Measurements from ENCODE around the gene PPT2. TPM values are rescaled to one million over a fixed set of nuclear protein-coding genes. Genes with fewer than 3 reads are reported as not detected.

The PPT2 gene
- total RNA-seq, 4 donors from 2014 or later, result 13.1 to 80.0 (median 28.1) TPM

- no peak overlapping the region for H3K4me3 ChIP-seq
- intact Hi-C loops (cut with DNase I; ENCODE audit: low total_unique reads), result no loop called here
- H3K36me3 ChIP-seq, result no peaks in the 10 kb centered on the region
- no peaks in the 10 kb centered on the region for H3K27me3 ChIP-seq
- no peaks in the 10 kb centered on the region for H3K9me3 ChIP-seq
- no peak for DNase-seq
- WGBS, 2 donors (ENCODE audit: low coverage in 1 of 2), result 91% methylated on average over 17 of the region's 17 CpGs; no CpG with 5 or more reads in 1 of the 2 donors
- H3K4me1 ChIP-seq, result peaks cover 5 to 18% (median 12%) of the 10 kb centered on the region in 4 donors
- in situ Hi-C loops (cut with MboI; ENCODE audit: low pct_ligation_motif_present in 1 of 4, low pct_unique_long_range_greater_than_20kb in 1 of 4, low sequenced_read_pairs in 3 of 4), result no loop called here
- TF ChIP-seq POLR2A (IDR thresholded peaks at IDR 0.05) (no peak), POLR2AphosphoS5 (IDR thresholded peaks at IDR 0.05) (no peak), CTCF (IDR thresholded peaks at IDR 0.05) (no peak), EP300 (IDR thresholded peaks at IDR 0.05; ENCODE audit: low read depth) (no peak)
- no peak overlapping the region for H3K27ac ChIP-seq
Measured at GRCh38 chr6:32198866-32199265, 44.9 kb downstream of the PPT2 start.

- no peak overlapping the region for H3K27ac ChIP-seq
- TF ChIP-seq EP300 (IDR thresholded peaks at IDR 0.05; ENCODE audit: low read depth), result no peak
- TF ChIP-seq POLR2AphosphoS5 (IDR thresholded peaks at IDR 0.05), result no peak
- TF ChIP-seq CTCF (IDR thresholded peaks at IDR 0.05), result no peak
- intact Hi-C loops (cut with DNase I; ENCODE audit: low total_unique reads) (no loop called here), in situ Hi-C loops (cut with MboI; ENCODE audit: low pct_ligation_motif_present in 1 of 4, low pct_unique_long_range_greater_than_20kb in 1 of 4, low sequenced_read_pairs in 3 of 4) (no loop called here)
- no peaks in the 10 kb centered on the region for H3K27me3 ChIP-seq
- H3K36me3 ChIP-seq, result no peaks in the 10 kb centered on the region
- DNase-seq, result no peak
- WGBS, 2 donors (ENCODE audit: low coverage in 1 of 2), result 78% methylated on average over 13 of the region's 13 CpGs; no CpG with 5 or more reads in 1 of the 2 donors
- H3K9me3 ChIP-seq, result no peaks in the 10 kb centered on the region
- peaks cover 0 to 12% (median 8%) of the 10 kb centered on the region in 4 donors for H3K4me1 ChIP-seq
- no peak overlapping the region for H3K4me3 ChIP-seq
Measured at GRCh38 chr6:32200711-32201475, 47.0 kb downstream of the PPT2 start.

GRCh38 chr6:32202186-32202585 is 48.2 kb downstream of the PPT2 start:
- no peak for DNase-seq
- no peaks in the 10 kb centered on the region for H3K27me3 ChIP-seq

More at GRCh38 chr6:32202186-32202585, 48.2 kb downstream of the PPT2 start:
- no peaks in the 10 kb centered on the region for H3K9me3 ChIP-seq
- H3K4me3 ChIP-seq, result no peak overlapping the region
- no peaks in the 10 kb centered on the region for H3K36me3 ChIP-seq
- intact Hi-C loops (cut with DNase I; ENCODE audit: low total_unique reads) (no loop called here), in situ Hi-C loops (cut with MboI; ENCODE audit: low pct_ligation_motif_present in 1 of 4, low pct_unique_long_range_greater_than_20kb in 1 of 4, low sequenced_read_pairs in 3 of 4) (no loop called here)
- H3K27ac ChIP-seq, result no peak overlapping the region
- 89 to 93% methylated on average over 2 to 3 of the region's 9 CpGs for WGBS, 2 donors (ENCODE audit: low coverage in 1 of 2)
- TF ChIP-seq POLR2A (IDR thresholded peaks at IDR 0.05) (no peak), EP300 (IDR thresholded peaks at IDR 0.05; ENCODE audit: low read depth) (no peak), CTCF (IDR thresholded peaks at IDR 0.05) (no peak), POLR2AphosphoS5 (IDR thresholded peaks at IDR 0.05) (no peak)
- peaks cover 0 to 3% (median 1%) of the 10 kb centered on the region in 4 donors for H3K4me1 ChIP-seq
